Activated gamma-delta T cell (primary cell): ENCODE measurements around the gene PPP2R3B.
"Not testable (repeated sequence)": the region's sequence is repeated elsewhere in the genome, so short reads cannot be mapped to it uniquely, and the experiment has no call there.

Experiments
- DNase-seq: peaks from one replicate; lab custom pipeline; 2025; lab: John Stamatoyannopoulos, UW

Gene PPP2R3B

DNA sequence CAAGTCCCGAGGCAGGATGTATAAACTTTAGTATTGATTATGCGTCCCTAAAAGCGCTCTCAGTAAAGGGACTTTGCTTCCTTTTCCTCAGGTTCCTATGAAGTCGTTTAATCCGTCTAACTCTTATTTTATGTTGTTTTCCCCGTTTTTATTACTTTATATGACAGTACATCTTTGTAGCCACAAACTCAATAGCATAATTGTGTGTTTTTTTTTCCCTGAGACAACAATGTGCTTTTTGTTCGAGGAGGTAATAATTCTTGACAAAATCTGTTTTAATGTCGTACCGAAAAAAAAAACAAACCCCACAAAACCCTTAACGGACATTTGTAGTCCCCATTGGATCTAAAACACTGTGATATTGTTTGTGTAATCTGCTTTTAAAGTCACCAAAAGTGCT is 17.9 kb upstream of the PPP2R3B start:
- DNase-seq: no peak

GRCh38 chrX:402857-403256 is 16.1 kb upstream of the PPP2R3B start:
- no peak for DNase-seq

DNA sequence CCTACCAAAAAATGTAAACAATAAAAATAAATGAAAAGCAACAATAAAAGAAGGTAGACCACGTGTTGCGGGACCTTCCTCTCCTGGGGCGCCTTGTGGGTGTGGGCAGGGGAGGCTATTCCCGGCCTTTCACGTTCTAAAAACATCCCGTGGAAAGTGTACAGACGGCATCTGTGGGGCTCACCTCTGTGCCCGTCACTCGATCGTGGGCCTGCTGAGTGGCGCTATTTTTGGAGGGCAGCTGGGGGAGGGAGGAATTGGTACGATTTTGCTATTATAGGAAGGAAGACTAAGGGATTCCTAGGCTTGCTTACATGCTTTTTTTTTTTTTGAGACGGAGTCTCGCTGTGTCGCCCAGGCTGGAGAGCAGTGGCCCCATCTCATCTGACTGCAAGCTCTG is 13.6 kb upstream of the PPP2R3B start:
- no peak for DNase-seq

DNA sequence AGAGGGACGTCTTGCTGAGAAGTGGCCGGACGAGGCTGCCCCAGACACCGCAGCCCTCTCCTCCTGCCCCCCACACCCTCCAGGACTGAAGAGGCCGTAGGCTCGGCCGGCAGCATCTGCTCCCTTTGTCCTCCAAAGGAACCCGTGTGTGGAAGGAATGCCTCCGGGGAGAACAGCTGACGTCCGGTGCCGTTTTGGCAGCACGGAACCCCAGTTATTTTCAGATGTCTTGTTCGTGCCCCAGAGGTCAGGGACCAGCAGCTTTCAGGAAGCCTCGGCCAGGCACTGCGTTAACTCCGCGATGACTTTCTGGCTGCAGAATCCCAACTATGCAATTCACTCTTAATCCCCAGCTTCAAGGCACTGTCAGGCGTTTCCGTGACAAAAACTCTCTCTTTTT is 10.9 kb upstream of the PPP2R3B start:
- no peak for DNase-seq

DNA sequence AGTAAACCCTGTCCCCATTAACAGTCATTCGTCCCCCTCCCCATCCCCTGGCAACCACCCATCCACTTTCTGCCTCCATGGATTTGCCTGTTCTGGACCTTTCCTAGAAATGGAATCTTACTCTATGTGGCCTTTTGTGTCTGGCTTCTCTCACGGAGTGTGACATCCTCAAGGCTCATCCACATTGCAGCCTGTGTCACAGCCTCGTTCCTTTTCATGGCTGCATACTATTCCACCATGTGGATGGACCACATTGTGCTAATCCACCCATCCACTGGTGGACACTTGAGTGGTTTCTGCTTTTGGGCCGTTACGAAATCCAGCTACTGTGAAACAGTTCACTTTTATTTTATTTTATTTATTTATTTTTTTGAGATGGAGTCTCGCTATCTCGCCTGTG is 8.1 kb upstream of the PPP2R3B start:
- DNase-seq: no peak

DNA sequence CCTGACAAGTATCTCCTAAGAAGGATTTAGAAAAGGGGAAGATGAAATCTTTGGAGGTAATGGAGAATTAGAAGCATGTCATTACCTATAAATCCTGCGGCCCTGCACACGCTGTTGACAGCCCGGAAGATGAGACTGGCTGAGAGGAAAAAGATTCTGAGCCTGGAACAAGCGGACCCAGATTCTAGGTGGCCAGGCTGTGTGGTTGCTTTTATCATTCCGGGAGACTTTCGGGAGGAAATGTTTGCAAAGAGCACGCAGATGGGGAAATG is 5.8 kb upstream of the PPP2R3B start:
- no peak for DNase-seq

DNA sequence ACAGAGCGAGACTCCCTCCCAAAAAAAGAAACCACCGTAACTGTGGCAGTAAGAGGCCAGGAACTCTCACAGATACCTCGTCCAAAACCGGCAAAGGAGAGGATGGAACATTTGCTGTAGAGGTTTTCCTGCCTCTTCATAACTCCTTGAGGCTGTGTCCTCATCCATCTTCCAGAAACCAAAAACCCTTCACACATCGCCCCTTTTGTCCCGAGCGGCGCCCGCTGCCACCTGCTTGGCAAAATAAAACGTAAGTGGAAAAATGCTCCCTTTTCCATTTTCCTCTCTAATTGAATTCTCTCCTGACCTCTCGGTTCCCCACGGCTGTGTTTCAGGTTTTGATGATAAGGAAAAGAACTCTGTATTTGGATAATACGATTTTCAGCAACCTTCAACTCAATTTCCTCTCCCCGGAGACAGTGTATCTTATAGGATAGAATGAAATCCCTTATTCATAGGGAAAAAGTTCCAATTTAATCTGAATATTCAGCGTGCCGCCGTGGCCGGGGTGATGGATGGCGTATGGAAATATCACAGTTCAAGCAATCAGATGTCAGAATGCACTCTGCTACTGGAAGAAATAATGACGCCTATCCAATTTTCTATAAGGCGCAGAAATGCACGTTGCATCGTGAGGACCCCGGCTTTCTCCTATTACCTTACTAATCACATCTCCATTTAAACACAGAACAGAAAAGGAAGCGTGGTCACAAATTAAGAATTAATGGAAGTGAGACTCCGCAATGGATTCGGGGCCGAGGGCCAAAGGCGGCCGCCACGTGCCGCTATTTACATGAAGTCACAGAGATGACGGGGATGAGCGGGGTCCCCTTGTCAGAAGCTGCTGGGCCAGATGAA is 5.2 kb upstream of the PPP2R3B start:
- no peak for DNase-seq

- no peak for DNase-seq
Observed at GRCh38 chrX:390459-390858, 3.8 kb upstream of the PPP2R3B start.

GRCh38 chrX:389021-389441 is 2.3 kb upstream of the PPP2R3B start:
- no peak for DNase-seq

DNA sequence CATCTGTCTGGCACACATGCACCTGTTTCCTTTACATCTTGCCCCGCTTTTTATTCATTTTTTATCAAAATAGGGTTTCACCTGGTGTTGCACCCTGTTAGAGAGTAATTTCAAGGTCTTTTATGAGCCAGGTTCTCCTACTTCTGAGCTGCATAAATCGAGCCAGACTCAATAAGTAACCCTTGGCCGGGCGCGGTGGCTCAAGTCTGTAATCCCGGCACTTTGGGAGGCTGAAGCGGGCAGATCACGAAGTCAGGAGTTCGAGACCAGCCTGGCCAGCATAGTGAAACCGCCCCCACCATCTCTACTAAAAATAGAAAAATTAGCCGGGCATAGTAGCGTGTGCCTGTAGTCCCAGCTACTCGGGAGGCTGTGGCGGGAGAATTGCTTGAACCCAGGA is 1.0 kb upstream of the PPP2R3B start:
- DNase-seq: no peak

DNA sequence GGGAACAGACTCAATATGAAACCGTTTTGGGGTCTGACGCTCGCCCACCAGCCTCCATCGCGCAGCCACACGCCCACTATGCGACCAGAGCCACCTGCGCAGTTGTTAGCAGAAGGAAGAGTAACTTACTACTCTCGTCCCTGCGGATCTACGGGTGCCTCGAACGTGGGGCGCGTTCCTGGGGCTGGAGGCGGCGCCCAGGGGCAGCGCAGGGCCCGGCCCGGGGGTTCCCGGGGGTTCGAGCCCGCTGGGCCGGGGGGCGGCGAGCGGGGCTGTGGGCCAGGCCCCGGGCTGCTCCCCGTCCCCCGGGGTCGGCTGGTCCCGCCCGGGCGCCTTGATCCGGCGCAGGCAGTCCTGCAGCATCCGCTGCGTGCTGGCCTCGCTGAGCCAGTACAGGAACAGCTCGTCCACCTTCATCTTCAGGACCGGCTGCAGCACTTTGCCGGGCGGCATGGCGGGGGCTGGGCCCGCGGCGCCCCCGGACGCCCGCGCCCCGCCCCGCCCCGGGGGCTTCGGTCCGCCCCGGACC is 404 bp downstream of the PPP2R3B start:
- no peak for DNase-seq

GRCh38 chrX:385736-386135 is 971 bp downstream of the PPP2R3B start:
- not testable (repeated sequence) for DNase-seq

DNA sequence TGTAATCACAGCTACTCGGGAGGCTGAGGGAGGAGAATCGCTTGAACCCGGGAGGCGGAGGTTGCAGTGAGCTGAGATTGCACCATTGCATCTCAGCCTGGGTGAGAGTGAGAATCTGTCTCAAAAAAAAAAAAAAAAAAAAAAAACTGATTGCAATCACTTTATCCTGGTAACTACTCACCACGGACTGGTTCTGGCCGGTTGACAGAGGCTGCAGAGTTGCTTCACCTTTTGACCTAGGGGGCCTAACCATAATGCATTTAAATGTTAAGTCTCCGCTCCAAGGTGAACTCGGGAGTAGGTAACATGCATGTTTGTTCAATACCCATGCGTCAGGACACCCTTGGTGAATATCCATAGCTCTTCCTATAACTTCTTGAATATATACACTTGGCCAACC is 1.8 kb downstream of the PPP2R3B start:
- DNase-seq: no peak

DNA sequence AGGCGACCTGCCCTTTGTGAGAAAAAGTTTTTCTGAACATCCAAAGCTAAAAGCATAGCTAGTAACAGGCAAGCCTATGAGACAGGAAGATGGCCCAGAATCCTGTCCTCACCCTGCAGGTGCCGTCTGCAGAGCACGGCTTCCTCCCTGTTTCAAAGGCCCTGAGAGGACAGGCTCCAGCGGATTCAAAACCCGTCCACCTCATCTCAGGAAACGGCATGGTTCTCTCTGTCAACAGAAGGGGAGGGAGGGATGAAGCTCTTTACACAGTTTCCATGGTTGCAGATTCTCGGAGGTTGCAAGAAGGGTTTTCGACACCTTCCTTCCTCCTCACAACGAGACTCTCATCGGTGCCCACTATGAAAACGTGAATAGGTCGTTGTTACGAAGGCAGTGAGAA is 8.3 kb downstream of the PPP2R3B start:
- DNase-seq: no peak

GRCh38 chrX:376206-376605 is 10.5 kb downstream of the PPP2R3B start:
- DNase-seq: not testable (repeated sequence)

GRCh38 chrX:375181-376036 is 11.3 kb downstream of the PPP2R3B start:
- DNase-seq: no peak

- DNase-seq: no peak
Observed at GRCh38 chrX:374596-374995, 12.1 kb downstream of the PPP2R3B start.

- no peak for DNase-seq
Observed at GRCh38 chrX:373641-374471, 12.9 kb downstream of the PPP2R3B start.

GRCh38 chrX:372856-373640 is 13.7 kb downstream of the PPP2R3B start:
- DNase-seq: no peak

DNA sequence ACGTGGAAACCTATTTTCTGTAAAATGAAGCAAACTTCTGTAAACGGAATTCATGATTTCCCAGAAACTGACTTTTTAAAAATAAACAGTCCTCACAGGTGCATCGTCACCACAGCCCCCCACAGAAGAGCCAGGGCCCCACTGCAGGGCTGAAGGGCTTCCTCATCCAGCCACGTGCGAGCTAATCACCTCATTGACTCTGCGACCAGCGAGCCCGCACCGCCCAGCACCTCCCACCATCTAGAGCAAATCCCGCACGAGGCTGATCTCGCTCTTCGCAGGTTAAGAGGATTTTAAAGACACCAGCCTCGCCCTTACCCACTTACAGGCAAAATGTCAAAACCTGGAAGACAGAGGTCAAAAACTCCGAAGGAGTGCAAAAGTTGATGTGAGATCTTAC is 14.8 kb downstream of the PPP2R3B start:
- DNase-seq: no peak

DNA sequence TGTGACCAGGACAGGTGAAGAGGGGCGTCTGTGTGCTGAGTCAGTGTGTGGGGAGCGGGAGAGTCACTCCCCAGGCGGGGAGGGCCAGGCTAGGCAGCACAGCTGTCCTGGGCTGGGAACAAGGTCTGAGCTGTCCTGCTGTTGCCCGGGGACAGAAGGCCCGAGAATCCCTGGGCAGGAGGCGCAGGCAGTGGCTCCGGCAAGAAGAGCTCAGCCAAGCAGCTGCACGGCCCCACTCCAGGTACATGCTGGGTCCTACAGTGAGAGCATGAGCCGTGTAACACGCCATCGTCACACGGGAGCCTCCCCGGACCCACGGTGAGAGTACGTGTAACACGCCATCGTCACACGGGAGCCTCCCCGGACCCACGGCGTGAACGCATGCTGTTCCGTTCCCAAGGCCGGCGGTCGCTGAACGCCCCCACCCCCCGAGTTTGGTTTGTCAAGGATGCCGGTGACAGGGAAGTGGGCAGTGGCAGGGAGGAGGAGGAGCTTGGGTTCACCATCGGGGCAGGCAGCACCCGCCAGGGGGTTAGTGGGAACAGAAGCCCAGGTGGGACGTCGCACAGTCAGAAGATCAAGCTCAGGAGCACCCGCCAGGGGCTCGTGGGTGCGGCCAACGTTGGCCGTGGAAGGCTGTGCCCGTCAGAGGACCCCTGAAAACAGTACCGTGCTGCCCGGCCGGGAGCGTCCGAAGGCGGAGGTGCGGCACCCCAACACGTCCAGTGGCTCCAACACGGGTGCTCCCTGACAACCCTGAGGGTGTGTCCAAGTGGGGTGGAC is 15.6 kb downstream of the PPP2R3B start:
- no peak for DNase-seq
